Activated T-helper 1 cell treated with Interleukin-2 at 50 U/mL for 16 hours (primary cell): ENCODE data around the gene C4BPB.
A peak's percentile ranks its signal among the peaks of the same experiment; 100 is the strongest.
"Not testable (repeated sequence)": the region's sequence is repeated elsewhere in the genome, so short reads cannot be mapped to it uniquely, and the experiment has no call there.

Experiments used
- DNase-seq: peaks from one replicate; pipeline ENCODE4 v3.0.0-alpha.2; 2020; ENCODE audit warnings: low read depth

Gene C4BPB, protein sequence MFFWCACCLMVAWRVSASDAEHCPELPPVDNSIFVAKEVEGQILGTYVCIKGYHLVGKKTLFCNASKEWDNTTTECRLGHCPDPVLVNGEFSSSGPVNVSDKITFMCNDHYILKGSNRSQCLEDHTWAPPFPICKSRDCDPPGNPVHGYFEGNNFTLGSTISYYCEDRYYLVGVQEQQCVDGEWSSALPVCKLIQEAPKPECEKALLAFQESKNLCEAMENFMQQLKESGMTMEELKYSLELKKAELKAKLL

DNA sequence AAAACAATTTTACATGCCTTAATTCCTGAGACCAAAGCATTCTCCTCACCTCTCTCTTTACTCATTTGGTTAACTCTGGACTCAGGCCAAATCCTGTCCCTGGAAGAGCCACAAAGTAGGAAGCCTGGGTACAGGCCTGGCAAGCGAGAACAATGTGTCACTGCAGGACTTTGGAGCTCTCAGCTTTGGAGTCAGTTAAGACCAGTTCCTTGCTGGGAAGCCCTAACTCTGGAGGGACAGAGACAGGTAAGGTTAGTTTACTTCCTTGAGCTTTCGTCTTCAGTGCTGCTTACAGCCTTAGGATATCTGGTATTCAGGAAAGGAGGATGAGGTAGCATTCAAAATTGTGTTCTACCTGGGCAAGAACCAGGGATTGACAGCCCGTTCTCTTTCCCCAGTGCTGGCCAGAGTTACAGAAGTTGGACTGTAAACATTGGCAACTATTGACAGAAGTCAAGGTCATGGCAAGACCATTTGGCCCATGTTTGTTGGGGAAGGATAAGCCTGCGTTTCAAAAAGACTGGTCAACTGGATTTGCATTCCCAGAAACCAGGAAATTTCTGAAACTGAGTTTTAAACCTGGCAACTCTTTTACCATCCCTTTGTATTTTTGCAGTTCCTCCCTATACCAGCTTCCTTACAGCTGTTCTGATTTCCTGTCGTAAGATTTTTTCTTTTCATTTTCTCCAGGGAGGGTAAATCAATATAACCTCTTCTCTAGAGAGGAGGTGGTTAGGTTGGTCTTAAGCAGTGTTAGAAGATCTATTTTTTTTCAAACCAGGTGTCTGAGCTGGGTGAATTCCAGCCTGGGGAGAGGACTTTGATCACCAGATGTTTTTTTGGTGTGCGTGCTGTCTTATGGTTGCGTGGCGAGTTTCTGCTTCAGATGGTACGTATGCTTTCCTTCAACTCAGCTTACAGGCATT, at the start of gene C4BPB:
Gene C4BPB, plus strand, starts transcription at position 160 of the 926 bp plus-strand sequence. Its CDS starts 672 bp downstream, at position 832.
- no peak for DNase-seq

DNA sequence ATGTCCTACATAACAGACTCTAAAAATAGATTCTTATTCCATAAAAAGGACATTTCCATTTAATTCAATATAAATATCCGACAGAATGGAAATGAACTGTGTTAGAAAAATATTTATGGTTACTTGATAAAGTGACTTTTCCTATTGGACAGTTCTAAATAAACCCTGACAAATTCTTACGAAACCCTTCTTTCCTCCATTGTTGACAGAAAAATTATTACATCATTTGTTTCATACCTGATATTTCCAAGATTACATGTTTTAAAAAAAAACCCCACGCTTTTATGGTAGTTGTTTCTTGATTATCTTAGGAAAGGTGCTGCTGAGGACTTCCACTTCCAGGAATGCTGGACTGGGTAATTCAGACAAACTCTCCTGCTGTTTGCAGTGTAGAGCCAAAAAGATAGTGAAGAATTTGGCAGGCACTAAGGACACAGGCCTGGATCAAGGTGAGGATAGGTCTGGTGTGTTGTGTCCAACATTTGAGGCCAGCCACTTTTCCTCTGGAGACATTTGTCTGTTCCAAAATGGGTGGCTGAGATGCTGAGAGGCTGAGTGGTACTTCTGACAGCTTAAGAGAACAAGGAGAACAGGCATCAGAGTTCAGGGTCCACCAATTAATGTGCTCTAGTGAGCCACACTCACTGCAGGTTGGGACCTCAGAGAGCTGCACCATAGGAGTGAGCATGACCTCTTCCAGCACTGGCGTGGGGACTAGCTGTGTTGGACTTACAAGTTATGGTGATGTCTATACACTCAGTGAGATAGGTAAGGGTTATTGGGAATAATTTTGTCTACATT, 49.1 kb upstream of the C4BPB start:
- no peak for DNase-seq

DNA sequence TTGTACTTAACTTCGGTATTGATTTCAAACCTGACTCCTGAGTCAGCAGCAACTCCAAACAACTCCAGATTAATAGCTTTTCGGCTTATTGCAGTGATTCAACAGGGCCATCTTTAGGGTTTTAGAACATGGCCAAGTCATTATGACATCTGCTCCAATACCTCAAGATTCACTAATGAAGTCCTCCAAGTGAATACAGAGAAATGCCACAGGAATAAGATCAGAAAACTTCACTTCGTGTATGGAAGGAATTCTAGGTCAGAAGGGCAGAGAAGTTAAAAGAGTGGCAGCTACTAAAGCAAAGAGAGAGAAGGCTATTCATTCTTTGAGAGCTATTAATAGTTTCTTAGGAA, 48.5 kb upstream of the C4BPB start:
- DNase-seq, result no peak

DNA sequence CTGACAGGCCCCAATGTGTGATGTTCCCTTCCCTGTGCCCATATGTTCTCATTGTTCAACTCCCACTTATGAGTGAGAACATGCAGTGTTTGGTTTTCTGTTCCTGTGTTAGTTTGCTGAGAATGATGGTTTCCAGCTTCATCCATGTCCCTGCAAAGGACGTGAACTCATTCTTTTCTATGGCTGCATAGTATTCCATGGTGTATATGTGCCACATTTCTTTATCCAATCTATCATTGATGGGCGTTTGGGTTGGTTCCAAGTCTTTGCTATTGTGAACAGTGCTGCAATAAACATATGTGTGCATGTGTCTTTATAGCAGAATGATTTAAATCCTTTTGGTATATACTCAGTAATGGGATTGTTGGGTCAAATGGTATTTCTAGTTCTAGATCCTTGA, 47.3 kb upstream of the C4BPB start:
- not testable (repeated sequence) for DNase-seq

DNA sequence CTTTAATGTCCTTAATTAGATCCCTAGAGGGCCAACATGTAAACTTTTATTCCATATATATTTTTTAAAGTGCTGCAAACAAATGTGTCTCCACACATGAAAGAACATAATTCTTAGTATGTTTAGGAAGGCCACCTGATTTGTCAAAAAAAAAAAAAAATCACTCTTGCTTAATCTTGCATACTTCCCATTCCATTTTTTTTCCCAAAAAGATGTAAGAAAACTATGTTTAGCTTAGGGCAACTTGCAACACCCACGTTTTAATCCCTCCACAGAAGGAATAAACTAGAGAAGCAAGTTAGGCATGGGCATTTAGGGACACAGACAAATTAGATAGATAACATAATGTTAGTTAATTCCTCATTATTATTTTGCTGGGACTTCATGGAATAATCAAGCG, 43.2 kb upstream of the C4BPB start:
- no peak for DNase-seq

DNA sequence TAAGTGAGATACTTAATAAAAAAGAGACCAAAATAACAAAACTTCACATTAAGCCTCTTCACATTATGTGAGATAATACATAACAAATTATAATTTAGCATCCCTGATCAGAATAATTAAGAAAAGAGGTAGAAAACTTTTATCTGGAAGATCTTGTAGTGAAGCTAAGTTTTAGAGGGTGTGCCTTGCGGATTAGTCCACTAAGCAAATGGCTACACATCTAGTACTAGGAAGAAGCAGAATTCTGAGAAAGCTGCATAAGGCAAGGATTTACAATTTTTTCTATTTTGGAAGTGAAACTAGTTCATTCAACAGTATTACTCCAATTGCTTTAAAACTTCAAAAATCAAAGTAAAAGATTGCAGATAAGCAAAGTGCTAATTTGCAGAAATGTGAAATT, 41.2 kb upstream of the C4BPB start:
- DNase-seq, result no peak

DNA sequence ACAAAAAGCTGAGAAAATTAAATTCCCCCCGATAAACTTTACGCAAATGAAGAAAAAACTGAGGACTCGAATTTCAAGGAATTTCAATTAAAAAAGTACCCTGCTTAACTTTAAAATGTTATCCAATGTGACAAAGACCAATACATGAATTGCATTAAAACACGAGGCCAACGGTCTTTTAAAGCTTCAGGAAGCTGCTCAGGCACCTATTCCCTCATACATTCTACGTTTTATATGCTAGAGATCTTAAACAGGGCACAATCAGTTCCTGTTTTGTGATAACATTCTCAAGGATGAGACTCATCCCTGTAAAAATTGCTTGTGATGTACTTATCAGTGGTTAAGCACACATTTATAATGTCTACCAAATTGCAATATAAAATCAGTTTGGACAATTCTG, 40.6 kb upstream of the C4BPB start:
- DNase-seq, result no peak

DNA sequence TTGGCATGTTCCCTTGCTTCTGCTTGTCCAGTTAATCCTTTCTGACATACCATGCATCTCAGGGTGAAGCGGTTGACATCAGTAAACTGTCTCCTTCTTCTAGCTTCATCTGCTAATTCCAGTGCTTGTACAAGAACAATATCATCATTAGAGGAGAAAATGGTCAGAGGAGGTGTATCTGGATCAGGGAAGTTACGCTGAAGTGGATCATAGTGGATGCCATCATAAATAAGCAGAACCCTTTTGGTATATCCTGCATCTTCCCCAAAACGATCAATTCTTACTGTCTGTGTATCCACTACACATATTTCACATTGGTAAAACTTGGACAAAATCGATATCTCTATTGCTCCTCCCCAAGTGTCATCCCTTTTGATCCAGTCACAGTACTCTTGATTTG, 39.6 kb upstream of the C4BPB start:
- DNase-seq, result no peak

DNA sequence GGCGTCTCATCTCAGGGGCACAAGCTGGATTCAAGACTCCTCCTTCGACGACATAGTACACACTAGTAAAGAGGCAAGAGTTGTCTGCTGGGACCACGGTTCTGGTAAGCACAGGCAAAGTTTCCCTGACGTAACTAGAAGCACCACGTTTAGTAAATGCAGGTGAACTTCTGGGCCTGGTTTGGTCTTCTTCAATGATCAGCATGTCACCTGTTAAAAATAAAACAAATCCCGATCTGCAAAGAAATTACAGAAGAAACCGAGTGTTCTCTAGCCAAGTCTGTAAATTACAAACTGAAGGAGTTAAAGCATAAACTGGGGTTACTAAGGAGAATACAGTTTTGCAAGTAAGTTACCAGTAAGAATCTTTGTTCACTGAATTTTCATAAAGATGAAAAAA, 39.1 kb upstream of the C4BPB start:
- no peak for DNase-seq

DNA sequence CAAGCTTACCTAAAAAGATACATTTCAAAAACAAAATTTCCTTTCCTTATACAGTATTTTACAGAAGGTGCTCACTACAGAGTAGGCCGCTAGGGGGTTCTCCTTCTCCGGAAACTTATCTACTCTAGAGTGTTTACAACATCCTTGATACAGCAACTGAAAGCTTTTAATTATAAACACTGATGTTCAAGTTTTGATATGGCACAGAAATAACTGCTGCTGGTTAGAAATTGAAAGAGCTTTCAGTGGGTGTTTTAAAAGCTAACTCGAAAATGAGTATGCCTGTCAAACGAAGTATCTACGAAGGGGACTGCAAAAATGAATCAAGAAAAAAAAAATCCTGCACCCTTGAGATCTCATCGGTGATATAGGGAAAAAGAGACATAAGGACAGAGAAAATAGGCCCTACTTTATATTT, 38.7 kb upstream of the C4BPB start:
- DNase-seq, result no peak

DNA sequence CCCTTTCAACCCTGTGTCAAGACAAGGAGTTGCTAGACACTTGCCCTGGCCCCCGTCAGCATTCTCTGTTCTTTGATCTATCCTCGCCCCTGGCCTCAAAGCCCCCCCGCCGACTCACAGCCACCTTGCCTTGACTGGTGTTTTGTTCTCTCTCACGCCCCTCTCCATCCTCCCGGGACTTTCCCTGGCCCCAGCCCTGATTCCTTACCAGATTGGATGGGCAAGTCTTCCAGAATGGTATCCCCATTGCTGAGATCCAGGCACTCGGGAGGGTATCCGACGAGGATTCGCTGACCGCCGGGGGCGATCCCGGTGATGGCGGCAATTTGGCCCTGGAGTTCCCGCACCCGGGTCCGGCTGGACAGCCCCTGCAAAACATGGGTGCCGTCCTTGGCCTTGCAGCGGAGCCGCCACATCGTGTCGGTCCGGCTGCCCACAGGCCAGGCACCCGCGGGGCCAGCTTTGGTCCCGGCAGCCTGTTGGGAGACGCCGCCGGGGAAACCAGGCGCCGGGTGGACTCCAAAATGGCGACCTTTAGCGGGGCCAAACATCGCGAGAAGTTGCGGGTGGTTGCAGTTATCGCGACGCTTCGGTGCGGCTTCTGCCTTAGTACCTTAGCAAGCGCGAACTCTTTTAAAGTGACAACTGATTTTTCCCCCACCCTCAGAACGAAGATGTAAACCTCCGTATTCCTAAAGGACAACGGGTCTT, 38.0 kb upstream of the C4BPB start:
- DNase-seq, result peak; percentile 73

DNA sequence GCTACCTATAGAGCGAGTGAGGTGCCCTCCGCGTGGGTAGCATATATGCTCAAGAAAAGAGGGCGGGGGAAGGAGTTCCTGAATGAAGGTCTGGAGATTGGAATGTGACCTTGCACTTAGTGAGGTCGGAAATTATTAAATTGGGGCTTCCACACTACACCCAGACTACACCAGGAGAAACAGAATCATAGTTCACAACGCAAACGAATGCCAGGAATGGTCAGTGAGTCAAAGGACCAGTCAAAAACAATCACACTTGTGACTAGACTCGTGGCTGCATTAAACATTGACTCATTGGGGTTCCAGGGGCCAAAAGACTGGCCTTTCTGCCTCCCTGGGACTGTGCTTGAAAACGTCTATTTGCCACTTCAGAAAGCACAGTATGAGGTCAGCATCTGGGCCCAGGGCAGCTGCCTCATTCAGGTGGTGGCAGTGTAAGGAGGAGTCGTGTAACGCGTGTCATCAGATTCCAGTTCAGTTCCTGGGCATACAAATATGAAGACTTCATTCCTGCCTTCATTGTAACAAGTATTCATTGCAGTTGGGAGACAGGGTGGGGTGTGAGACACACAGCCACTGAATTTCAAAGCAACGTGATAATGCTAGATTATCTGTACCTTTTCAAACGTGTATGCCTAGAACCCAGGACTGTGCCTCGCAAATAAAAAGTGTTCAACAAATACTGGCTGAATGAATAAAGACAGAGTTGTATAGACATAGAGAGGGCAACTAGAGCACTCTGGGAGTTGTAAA, 37.3 kb upstream of the C4BPB start, which contains the start of gene YOD1:
Gene YOD1, minus strand, starts transcription at position 18 of the 753 bp plus-strand sequence. CDS start 178 bp downstream, outside the sequence.
- no peak for DNase-seq

DNA sequence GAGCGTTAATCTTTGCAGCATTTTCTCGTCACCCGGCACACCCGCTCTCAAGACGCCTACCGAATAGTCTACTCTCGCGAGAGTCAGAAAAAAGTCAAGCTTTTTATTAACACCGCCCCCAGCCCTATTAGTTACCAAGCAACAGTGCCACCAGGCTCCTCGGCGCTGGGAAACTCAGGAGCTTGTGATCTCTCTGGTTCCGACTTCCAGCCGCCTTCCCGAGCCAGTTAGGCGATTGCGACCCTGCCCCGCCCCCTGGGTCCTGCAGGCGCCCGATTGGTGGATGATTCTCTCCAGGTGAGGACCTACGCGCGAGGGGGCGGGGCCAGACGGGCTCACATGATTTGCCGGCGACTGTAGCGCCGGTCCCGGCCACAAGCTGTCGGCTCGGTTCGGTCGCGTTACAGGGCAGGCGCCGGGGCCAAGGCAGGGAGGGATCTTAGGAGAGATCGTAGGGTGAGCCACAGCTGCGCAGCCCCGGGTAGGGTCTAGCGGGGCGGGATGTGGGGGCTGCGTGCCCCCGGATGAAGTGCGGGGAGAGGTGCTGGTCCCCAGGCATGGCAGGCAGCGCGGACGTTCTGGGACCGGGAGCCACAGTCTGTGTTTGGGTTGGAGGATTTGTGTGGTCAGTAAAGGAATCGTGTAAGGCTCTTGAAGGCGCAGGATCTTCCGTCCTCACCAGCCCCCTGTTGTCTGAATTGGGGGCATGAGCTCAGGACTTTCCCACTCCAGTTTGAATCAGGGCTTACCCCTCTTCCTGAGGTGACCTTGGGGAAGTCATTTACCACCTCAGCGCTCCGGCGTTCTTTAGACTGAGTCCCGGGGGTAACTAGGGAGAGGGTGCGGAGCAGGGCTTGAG, 35.5 kb upstream of the C4BPB start, which contains the start of gene PFKFB2:
Gene PFKFB2, plus strand, starts transcription at position 365 of the 859 bp plus-strand sequence. CDS start 1,443 bp downstream, outside the sequence.
- DNase-seq, result peak; percentile 84

DNA sequence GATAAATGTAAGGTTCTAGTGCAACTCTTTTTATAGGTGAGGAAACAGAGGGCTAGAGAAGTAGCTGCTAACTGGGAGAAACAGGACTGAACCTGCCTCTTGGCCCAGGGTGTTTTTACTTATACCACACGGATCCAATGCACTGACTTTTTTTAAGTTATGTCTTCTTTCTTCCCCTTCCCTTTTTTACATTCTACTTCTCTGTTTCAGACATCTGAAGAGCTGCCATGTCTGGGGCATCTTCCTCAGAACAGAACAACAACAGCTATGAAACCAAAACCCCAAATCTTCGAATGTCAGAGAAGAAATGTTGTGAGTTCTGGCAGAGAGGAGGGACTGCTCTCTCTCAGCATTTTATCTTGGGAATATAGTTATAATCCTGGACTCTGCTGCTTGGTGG, 34.2 kb upstream of the C4BPB start:
- DNase-seq, result no peak

DNA sequence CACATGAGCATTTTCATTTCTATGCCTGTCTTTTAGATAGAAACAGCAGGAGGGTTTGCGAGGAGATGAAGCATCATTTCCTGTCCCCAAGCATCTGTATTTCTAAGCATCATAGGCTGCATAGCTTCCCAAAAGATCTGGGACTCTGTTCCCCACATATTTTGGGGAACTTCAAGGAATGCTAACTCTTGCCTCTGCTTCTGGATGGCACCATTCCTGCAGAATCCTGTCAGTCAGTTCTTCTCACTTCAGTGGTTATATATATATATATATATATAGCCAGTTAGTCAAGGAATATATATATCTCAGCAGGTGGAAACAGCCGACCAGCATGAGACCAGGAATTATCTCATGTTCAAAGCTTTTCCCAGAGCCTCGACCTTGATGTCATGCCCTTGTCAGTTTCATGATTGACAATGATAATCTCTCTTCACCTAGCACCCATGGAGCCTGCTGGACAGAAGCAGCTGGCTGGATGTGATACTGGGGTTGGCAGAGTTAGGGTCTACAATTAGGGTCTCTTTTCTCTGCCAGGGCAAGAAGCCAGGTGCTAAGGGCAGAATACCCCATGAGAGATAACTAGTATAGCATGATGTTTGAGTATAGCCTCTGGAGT, 33.2 kb upstream of the C4BPB start:
- no peak for DNase-seq

DNA sequence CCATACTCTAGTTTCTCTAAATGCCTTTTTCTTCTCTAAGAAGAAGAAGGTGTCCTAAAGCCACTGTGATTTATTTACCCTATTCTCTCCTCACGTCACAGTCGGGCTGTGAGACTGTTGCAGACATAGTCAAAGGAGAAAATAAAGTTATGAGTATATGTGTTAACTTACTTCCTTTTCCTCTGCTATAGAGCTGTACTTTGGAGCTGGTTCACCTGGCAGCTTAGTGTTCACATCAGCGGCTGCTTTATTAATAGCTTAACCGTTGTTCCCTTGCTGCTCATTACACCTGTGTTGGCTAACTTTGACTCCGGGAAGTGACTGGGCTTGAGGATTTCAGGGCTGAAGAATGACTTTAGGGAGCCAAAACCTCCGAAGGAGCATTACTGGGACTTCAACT, 32.0 kb upstream of the C4BPB start:
- no peak for DNase-seq

DNA sequence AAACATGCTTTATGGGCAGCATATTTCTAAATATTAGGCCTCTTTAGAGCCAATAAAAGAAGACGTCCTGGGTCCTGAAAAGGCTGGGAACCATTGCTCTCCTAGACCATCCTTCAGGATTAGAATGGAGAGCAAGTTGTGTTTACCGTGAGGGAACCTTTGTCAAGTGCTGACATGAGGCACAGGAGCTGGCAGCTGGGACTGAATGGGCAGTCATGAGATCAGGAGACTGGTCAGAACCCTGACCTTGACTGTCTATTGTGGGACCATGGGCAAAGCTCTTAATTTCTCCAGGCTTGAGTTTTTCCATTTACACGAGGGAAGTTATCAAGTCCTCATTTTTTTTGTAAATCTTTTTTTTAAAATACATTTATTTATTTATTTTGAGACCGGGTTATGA, 30.4 kb upstream of the C4BPB start:
- DNase-seq, result no peak

DNA sequence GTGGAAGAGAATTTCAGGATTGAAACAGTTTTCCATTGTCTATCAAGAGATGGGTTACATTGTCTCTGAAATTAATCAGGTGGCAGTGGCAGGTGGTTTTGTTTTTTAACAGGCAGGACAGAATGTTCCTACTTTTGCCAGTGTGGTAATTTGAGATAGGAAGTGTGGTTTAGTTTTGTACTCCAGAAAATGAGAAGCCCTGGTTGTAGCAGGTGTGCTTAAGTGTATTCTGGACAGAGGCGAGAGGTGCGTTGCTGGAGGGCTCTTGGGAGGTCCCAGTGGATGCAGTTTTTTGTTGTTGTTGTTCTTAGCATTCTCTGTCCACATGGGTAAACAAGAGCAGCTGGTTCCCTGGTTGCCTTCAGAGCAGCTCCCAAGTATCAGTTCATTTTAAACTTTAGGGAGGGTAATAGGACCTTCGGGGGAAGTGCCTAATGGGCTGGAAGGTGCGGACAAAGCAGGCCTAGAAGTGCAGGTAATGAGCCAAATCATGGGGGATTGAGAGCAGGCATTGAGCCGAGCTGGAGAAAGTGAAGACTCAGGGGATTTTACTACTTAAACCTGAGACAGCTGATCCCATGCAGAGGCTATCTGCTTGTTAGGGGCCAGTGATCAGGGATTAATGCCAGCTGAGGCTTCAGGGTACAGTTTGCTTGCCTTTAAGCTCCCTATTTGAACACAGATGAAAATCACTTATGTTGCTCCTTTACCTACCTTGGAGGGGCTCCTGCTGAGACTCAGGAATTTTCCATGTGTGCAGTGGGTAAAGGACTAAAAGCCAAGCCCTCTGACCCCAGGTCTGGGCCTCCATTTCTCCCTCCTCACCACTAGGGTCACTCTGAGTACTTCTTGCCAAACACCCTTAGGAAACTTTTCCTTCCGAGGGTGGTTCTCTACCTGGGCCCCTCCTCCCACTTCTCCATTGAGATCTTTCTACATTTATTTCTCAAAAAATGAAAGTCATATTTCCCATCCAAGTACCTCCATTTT, 29.5 kb upstream of the C4BPB start:
- DNase-seq, result no peak
